ENCODE measurements around the gene SLC5A10.

SLC5A10 gene

GRCh38 chr17:19000531-19001325 lies 48.8 kb downstream of the SLC5A10 start:
- no peak overlapping the region for H3K4me3 ChIP-seq (ENCODE audit: low read depth, low read length)
- DNase-seq (ENCODE audit: low read depth): no peak
- in situ Hi-C loops (cut with HindIII; ENCODE audit: low sequenced_read_pairs): no loop called here
- TF ChIP-seq CTCF (IDR thresholded peaks at IDR 0.05; ENCODE audit: low read depth, low read length, missing control alignments): no peak

GRCh38 chr17:19001907-19002590 lies 50.1 kb downstream of the SLC5A10 start:
- in situ Hi-C loops (cut with HindIII; ENCODE audit: low sequenced_read_pairs): no loop called here
- DNase-seq (ENCODE audit: low read depth): no peak
- H3K4me3 ChIP-seq (ENCODE audit: low read depth, low read length): no peak overlapping the region
- no peak for TF ChIP-seq CTCF (IDR thresholded peaks at IDR 0.05; ENCODE audit: low read depth, low read length, missing control alignments)

GRCh38 chr17:19002805-19003542 lies 51.0 kb downstream of the SLC5A10 start:
- TF ChIP-seq CTCF (IDR thresholded peaks at IDR 0.05; ENCODE audit: low read depth, low read length, missing control alignments): no peak
- DNase-seq (ENCODE audit: low read depth): peak; percentile 16
- in situ Hi-C loops (cut with HindIII; ENCODE audit: low sequenced_read_pairs): no loop called here
- peak overlapping the region; percentile 59 for H3K4me3 ChIP-seq (ENCODE audit: low read depth, low read length)

- peak overlapping the region; percentile 59 for H3K4me3 ChIP-seq (ENCODE audit: low read depth, low read length)
- no peak for DNase-seq (ENCODE audit: low read depth)
- no peak for TF ChIP-seq CTCF (IDR thresholded peaks at IDR 0.05; ENCODE audit: low read depth, low read length, missing control alignments)
- in situ Hi-C loops (cut with HindIII; ENCODE audit: low sequenced_read_pairs): no loop called here
Measured at GRCh38 chr17:19003543-19004420, 51.8 kb downstream of the SLC5A10 start.

- no peak for TF ChIP-seq CTCF (IDR thresholded peaks at IDR 0.05; ENCODE audit: low read depth, low read length, missing control alignments)
- peak within 1 kb of the TSS; percentile 59 for H3K4me3 ChIP-seq (ENCODE audit: low read depth, low read length)
- peak; percentile 12 for DNase-seq (ENCODE audit: low read depth)
- in situ Hi-C loops (cut with HindIII; ENCODE audit: low sequenced_read_pairs): no loop called here
Measured at GRCh38 chr17:19004421-19005136, 52.6 kb downstream of the SLC5A10 start, which contains the start of gene FAM83G. Gene FAM83G (minus strand): TSS chr17:19004764. CDS start chr17:19004041, 723 bp downstream.

Data from astrocyte of the cerebellum (primary cell).